Sigmoid colon (tissue), 4 donors: ENCODE data around the gene CST11.

Experiments
- CTCF ChIP-seq, 4 experiments: fragments of 450-650 bp in 3 of 4; fragments of 200-600 bp in 1 of 4; IDR thresholded peaks; one replicate each; pipeline ENCODE4 v1.5.1; 2016 to 2019; ENCODE audit warnings: antibody characterized with exemption in 4 of 4, mild to moderate bottlenecking in 3 of 4, moderate library complexity in 2 of 4
- EP300 ChIP-seq, 4 donors: sonication (generic); formaldehyde crosslinking; IDR thresholded peaks; one replicate each; pipeline ENCODE4 v1.6.1; 2017; ENCODE audit warnings: antibody characterized with exemption in 4 of 4
- POLR2A ChIP-seq, 2 donors: fragments of 450-650 bp; IDR thresholded peaks; one replicate each; pipeline ENCODE4 v1.6.1; 2016; ENCODE audit warnings: antibody characterized with exemption in 2 of 2, mild to moderate bottlenecking in 2 of 2, moderate library complexity in 2 of 2
- POLR2AphosphoS5 ChIP-seq, 4 donors: sonication (generic); formaldehyde crosslinking; IDR thresholded peaks; one replicate each; pipeline ENCODE4 v1.6.1; 2017; ENCODE audit warnings: antibody characterized with exemption in 4 of 4

- TF ChIP-seq CTCF (IDR thresholded peaks at IDR 0.05) = no peak
- no peak for TF ChIP-seq EP300 (IDR thresholded peaks at IDR 0.05)
- TF ChIP-seq POLR2A (IDR thresholded peaks at IDR 0.05) = no peak
- TF ChIP-seq POLR2AphosphoS5 (IDR thresholded peaks at IDR 0.05) = no peak
These were observed 51.6 kb downstream of the CST11 start for GRCh38 chr20:23401051-23401450.
